GM12878 (cell line): ENCODE results near the gene DUSP15. TPM values are rescaled to one million over a fixed set of nuclear protein-coding genes. Genes with fewer than 3 reads are reported as not detected.

Experiments
- CBFB ChIP-seq: IDR thresholded peaks from 2 replicates; pipeline ENCODE4 v1.6.1; 2016; ENCODE audit warnings: antibody characterized with exemption, low read depth
- CREM ChIP-seq: IDR thresholded peaks from 2 replicates; pipeline ENCODE4 v1.6.1; 2014; ENCODE audit warnings: antibody characterized with exemption, low read depth
- POU2F2 ChIP-seq: IDR thresholded peaks from 3 replicates; pipeline ENCODE4 v1.6.1; 2011; ENCODE audit warnings: low read depth, mild to moderate bottlenecking, low read length, borderline replicate concordance
- RAD51 ChIP-seq: fragments of 450-650 bp; IDR thresholded peaks from 2 replicates; pipeline ENCODE4 v1.6.1; 2016; ENCODE audit warnings: moderate library complexity, mild to moderate bottlenecking, inconsistent platforms
- REST ChIP-seq: IDR thresholded peaks from 2 replicates; pipeline ENCODE4 v1.6.1; 2012; ENCODE audit warnings: mild to moderate bottlenecking, low read depth, low read length
- TAF1 ChIP-seq: IDR thresholded peaks from 2 replicates; pipeline ENCODE4 v1.6.1; 2011; ENCODE audit warnings: mild to moderate bottlenecking, low read depth, low read length, borderline replicate concordance
- USF1 ChIP-seq: IDR thresholded peaks from 2 replicates; pipeline ENCODE4 v1.6.1; 2011; ENCODE audit warnings: borderline replicate concordance, low read depth, mild to moderate bottlenecking, moderate library complexity, mixed read lengths, low read length; ENCODE audit not compliant: insufficient read depth; ENCODE audit errors: extremely low read length
- polyA plus RNA-seq, 11 experiments: library from polyadenylated mRNA; depleted of rRNA in 4 of 11; unstranded in 6 of 11; stranded (reverse) in 5 of 11; fragments of >200 nt; fragmentation: Nextera tagmentation in 4 of 11; fragmentation: Illumina TruSeq in 1 of 11; extraction: Ambion mirVana in 4 of 11; extraction: Trizol in 1 of 11; gene quantifications; 1 replicate in 1 of 11; 2 replicates in 10 of 11; pipeline versions ENCODE4 v1.2.1 to v1.2.3, GENCODE V29; 2011 to 2016; ENCODE audit warnings: inconsistent platforms in 2 of 11, missing spikeins in 2 of 11, low read depth in 1 of 11
- total RNA-seq, 4 experiments: library from RNA; depleted of rRNA in 3 of 4; stranded (reverse); fragments of >200 nt in 3 of 4; fragmentation: Illumina TruSeq in 1 of 4; extraction: Trizol in 1 of 4; gene quantifications; 2 replicates each; pipeline versions ENCODE4 v1.2.1 to v1.2.3, GENCODE V29; 2013 to 2021
- TF ChIP-seq, protein P1 (sequence below): fragments of 150-350 bp; IDR thresholded peaks from 2 replicates; pipeline ENCODE4 v1.6.1; 2016; ENCODE audit warnings: low read depth, low read length

The DUSP15 gene
- total and polyA plus RNA-seq, 10 of the 15 experiments (the other 5 are each of a cell fraction or from before 2014, with no cell fraction given) = 0.06 to 2.5 (median 0.67) TPM; not detected in 1

DNA sequence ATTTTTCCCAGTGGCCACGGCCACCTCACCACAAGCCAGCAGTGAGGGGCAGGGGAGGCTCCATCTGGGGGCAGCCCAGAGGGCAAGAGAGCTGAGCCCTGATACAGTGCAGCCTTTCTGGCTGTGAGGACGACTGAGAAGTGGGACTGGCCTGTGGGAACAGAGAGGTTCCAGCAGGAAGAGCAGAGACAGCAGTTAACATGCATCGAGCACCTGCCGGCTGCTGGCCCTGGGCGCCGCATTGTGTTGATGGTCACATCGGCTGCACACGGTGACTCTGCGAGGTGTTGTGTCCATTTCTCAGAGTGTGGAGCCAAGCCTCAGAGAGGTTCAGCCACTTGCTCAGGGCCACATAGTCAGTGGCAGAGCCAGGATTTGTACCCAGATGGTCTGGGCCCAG is 34.8 kb downstream of the DUSP15 start (continued):
- TF ChIP-seq, protein P1, sequence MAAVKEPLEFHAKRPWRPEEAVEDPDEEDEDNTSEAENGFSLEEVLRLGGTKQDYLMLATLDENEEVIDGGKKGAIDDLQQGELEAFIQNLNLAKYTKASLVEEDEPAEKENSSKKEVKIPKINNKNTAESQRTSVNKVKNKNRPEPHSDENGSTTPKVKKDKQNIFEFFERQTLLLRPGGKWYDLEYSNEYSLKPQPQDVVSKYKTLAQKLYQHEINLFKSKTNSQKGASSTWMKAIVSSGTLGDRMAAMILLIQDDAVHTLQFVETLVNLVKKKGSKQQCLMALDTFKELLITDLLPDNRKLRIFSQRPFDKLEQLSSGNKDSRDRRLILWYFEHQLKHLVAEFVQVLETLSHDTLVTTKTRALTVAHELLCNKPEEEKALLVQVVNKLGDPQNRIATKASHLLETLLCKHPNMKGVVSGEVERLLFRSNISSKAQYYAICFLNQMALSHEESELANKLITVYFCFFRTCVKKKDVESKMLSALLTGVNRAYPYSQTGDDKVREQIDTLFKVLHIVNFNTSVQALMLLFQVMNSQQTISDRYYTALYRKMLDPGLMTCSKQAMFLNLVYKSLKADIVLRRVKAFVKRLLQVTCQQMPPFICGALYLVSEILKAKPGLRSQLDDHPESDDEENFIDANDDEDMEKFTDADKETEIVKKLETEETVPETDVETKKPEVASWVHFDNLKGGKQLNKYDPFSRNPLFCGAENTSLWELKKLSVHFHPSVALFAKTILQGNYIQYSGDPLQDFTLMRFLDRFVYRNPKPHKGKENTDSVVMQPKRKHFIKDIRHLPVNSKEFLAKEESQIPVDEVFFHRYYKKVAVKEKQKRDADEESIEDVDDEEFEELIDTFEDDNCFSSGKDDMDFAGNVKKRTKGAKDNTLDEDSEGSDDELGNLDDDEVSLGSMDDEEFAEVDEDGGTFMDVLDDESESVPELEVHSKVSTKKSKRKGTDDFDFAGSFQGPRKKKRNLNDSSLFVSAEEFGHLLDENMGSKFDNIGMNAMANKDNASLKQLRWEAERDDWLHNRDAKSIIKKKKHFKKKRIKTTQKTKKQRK = no peak
- TF ChIP-seq POU2F2 (no peak), TAF1 (no peak), CBFB (no peak), REST (no peak), CREM (no peak), RAD51 (no peak), USF1 (no peak)
- TF ChIP-seq, all 136 proteins: peak for 0
